AG20443 (cell line): ENCODE results near the gene LUZP1.

Experiments
- DNase-seq: peaks from one replicate; pipeline ENCODE4 v3.0.0; 2012; ENCODE audit warnings: low spot score, mixed read lengths

Gene LUZP1

GRCh38 chr1:23188434-23188884 is 19.8 kb upstream of the LUZP1 start:
- DNase-seq: no peak

DNA sequence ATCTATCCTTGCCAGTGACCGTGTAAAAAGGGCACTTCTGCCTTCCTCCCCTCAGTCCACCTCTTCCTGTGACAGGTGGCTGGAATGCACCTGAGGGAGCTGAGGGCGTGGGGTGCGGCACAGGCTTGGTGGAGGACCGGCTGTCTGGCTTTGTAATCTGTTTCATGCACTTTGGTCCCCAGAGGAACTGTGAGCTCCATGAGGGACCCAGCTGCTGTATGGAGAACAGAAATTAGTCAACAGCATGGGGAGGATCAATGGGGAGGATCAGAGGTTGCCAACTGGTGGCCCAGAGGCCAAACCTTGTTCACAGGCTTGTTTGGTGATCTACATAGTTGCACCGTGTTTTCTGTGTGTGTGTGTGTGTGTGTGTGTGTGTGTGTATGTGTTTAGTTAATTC is 19.0 kb upstream of the LUZP1 start:
- DNase-seq: no peak

GRCh38 chr1:23185381-23185780 is 16.7 kb upstream of the LUZP1 start:
- DNase-seq: no peak

GRCh38 chr1:23184212-23184934 is 15.7 kb upstream of the LUZP1 start:
- peak; percentile 51 for DNase-seq

GRCh38 chr1:23179862-23180261 is 11.2 kb upstream of the LUZP1 start:
- DNase-seq: no peak

- no peak for DNase-seq
These were observed 10.3 kb upstream of the LUZP1 start for GRCh38 chr1:23178950-23179349.

DNA sequence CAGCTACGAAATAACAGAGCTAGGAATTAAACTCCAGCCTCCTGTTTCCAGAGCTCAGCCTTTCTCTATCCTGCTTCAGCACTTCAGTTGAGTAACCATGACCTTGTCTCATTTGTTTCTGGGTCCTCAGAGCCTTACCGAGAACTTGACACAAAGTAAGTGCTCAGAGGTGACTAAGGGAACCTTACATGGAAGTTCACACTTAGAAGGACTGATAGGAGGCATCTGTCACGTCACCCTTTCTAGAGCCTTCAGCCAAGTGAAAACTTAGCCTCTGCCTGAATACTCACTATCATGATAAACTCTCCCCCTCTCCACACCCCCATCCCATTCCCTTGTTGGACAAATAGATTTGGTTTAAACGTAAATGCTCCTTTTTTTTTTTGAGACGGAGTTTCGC is 9.8 kb upstream of the LUZP1 start:
- DNase-seq: no peak

- DNase-seq: peak; percentile 93
These were observed 9.1 kb upstream of the LUZP1 start for GRCh38 chr1:23177438-23178380.

DNA sequence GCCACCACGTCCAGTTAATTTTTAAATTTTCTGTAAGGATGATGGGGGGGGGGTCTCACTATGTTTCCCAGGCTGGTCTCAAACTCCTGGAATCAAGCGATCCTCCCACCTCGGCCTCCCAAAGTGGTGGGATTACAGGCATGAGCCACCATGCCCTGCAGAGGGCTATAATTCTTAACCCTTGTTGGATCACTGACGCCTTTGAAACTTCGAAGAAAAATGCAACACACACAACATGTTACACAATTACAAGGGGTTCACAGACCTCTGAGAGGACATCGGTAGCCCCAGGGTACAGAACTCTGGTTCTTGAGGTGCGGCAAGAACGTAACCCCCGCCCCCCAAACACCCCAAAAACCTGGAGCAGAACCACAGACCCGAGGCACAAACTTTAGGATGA is 8.4 kb upstream of the LUZP1 start:
- DNase-seq: no peak

DNA sequence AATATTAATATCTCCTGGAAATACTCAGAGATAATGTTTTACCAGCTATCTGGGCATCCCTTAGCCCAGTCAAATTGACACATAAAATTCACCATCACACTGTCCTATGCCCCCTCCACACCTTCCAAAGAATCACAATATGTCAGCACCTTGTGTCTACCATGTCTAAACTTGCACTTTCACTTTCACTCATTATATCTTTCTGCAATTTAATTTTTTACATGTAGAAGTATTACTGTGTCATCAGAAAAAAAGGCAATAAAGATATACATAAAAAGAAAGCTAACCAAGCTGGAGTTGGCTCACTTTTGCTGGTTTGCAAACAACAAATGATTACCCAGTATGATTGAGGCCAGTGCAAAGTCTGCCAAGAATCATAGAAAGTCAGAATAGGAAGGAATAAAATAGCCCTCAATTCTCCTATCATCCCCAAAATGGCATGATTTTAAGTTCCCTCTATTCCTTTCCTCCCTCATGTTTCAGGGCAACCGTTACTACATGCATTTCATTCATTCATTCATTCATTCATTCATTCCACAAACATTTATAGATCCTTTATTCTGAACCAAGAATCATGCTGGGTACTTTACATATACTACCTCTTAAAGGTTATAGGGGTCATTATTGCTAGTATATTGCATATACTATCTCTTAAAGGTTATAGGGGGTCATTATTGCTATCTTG is 5.9 kb upstream of the LUZP1 start:
- DNase-seq: no peak

- DNase-seq: no peak
These were observed 2.6 kb upstream of the LUZP1 start for GRCh38 chr1:23171181-23171755.

DNA sequence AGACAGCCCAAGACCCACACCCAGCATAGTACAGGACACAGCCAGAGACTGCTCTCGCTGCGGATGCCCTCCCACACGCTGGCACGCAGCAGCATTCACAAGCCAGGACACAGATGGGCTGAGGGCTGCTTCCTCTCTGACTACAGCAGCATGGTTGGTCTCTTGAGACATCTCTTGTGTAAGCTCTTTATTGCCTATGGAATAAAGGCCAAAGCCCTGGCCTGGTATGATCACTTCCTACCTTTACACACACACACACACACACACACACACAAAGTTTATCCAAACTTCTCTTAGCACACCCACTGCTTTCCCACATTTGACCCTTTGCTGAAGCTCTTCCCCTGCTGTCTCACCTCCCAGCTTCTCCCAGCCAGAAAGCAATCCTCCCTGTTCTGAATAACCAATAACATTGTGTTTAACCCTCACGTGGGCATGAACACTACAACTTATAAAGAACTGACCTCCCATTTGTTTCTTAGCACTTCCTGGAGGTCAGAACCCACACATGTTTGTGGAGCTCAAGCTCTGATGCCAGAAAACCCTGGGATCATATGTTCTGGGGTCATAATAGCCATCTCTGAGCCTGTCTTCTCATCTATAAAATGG is 1.2 kb upstream of the LUZP1 start:
- DNase-seq: peak; percentile 79

DNA sequence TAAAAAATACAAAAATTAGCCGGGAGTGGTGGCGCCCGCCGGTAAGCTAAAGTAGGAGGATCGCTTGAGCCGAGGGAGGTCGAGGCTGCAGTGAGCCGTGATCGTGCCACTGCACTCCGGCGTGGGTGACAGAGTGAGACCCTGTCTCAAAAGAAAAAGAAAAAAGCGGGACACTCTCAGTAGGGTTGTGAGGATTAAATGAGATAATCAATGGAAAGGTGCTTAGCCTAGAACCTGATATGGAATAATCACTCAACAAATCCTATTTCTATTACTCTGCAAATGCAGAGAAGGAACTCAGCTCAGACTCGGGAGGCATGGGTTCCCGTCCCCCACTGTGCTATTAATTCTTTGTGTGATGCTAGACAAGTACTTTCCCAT is 529 bp upstream of the LUZP1 start:
- DNase-seq: no peak

DNA sequence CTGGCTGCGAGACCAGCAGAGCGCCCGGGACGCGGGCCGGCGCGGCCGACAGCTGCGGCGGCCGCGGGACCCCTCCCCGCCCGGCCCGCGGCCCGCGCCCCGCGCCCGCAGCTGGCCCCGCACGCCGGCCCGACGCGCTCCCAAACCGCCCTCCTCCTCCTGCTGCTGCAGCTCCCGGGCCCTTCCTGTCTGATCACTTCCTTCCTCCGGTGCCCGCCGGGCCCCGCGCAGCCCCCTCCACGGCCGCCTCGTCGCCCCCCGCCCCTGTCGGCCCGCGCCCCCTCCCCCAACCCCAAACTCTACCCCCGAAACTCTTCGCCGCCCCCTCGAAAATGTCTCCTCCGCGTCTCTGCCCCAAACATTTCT is 594 bp downstream of the LUZP1 start:
- no peak for DNase-seq

GRCh38 chr1:23167353-23168078 is 1.1 kb downstream of the LUZP1 start:
- DNase-seq: peak; percentile 84

- DNase-seq: no peak
These were observed 1.8 kb downstream of the LUZP1 start for GRCh38 chr1:23166854-23167253.

DNA sequence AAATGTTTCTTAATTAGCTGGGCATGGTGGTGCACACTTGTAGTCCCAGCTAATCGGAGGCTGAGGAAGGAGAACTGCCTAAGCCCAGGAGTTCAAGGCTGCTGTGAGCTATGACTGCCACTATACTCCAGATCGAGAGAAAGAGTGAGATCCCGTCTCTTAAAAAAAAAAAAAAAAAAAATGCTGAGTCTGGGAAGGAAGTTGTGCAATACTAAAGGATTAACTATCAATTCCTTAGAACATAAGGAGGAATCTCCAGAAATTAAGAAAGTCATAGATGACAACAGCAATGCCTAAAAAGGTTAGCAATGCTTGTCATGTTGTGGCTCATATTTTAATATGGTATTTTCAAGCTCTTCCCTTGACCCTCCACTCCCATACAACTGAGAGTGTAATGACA is 5.3 kb downstream of the LUZP1 start:
- no peak for DNase-seq

GRCh38 chr1:23159963-23160877 is 8.4 kb downstream of the LUZP1 start:
- DNase-seq: no peak

GRCh38 chr1:23156940-23157339 is 11.7 kb downstream of the LUZP1 start:
- no peak for DNase-seq
